GM13977 (cell line): Measurements from ENCODE around the gene SLC9A9.

Source experiments
- DNase-seq: peaks from one replicate; pipeline ENCODE4 v3.0.0; 2012; ENCODE audit warnings: low spot score
- in situ Hi-C: fragments of 300-500 bp; cut with MboI; formaldehyde crosslinking; loops from one replicate; pipeline ENCODE4 v1.12.0; 2022; ENCODE audit warnings: low sequenced_read_pairs, low pct_unique_long_range_greater_than_20kb, mixed read lengths, inconsistent platforms; ENCODE audit not compliant: unreplicated experiment
- TF ChIP-seq, protein P1 (sequence below): IDR thresholded peaks from 2 replicates; pipeline ENCODE4 v1.5.1; 2012; ENCODE audit warnings: mild to moderate bottlenecking, control low read depth; ENCODE audit not compliant: insufficient read depth; ENCODE audit errors: extremely low read depth, missing control alignments

Gene SLC9A9

DNA sequence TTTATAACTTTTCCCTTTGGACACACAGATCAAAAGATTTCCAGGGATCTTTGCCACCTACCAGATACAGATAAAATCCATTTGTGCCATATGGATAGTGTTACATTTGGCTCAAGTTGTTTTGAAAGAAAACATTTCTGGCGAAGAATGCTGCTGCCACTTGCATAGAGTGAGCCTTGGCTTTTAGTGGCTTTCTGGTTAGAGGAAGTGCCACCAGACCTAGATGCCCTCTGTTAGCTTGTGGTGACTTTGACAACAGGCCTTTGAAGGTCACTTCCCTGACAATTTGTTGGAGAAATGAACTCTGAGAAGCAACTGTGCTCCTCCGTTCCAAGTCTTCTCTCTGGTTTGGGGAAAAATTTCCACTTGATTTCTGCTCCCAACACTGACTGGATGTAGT is 570.7 kb downstream of the SLC9A9 start:
- TF ChIP-seq, protein P1, sequence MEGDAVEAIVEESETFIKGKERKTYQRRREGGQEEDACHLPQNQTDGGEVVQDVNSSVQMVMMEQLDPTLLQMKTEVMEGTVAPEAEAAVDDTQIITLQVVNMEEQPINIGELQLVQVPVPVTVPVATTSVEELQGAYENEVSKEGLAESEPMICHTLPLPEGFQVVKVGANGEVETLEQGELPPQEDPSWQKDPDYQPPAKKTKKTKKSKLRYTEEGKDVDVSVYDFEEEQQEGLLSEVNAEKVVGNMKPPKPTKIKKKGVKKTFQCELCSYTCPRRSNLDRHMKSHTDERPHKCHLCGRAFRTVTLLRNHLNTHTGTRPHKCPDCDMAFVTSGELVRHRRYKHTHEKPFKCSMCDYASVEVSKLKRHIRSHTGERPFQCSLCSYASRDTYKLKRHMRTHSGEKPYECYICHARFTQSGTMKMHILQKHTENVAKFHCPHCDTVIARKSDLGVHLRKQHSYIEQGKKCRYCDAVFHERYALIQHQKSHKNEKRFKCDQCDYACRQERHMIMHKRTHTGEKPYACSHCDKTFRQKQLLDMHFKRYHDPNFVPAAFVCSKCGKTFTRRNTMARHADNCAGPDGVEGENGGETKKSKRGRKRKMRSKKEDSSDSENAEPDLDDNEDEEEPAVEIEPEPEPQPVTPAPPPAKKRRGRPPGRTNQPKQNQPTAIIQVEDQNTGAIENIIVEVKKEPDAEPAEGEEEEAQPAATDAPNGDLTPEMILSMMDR, result no peak
- DNase-seq, result no peak
- in situ Hi-C loops, result no loop called here

DNA sequence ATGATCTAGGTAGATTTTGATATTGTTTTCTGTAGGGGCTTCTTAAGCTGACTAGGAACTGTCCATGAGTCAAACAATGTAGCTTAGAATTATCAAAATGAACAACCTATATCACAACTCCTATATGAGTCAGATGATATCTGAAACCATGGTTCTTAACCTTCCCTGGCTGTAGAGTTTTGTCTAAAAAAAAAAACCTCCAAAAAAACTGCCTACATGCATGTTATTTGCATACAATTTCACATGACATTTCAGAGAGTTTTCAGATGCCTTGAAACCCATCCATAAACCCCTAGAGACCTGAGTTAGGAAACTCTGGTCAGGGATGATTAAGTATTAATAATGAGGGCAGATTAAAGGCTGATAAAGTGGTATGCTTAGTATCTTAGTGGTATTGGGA is 571.7 kb downstream of the SLC9A9 start:
- in situ Hi-C loops, result no loop called here
- TF ChIP-seq, protein P1, result no peak
- DNase-seq, result peak; percentile 30

DNA sequence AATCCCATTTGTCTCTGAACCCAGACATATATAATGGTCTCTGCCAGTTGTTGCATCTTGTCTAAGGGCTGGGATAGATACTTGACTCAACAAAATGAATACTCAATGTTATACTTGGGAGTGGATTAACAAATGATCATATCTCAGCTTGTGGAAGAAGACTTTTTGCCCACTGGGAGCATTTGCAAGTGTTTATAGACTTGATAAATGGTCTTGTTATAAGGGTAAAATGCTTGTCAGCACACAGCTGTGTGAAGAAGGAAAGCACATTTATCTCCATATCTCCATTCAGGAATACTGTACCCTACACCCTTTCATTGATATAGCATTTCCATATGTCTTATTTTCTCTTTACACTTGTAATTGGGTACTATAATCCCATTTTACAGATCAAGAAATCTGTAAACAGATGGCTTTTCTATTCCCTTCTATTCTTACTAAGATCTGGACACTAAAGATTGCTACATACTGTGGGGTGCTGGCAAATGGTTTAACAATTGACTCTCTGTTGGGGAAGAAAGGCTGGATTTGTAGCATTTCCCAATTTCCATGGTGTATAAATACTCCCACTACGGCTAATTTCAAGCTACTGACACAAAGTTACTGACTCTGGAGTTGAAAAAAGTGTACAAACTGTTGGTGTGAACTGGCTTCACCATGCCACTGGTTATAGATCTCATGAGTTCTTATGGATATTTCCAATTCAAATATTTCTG is 574.1 kb downstream of the SLC9A9 start:
- TF ChIP-seq, protein P1, result no peak
- DNase-seq, result no peak
- in situ Hi-C loops, result no loop called here

DNA sequence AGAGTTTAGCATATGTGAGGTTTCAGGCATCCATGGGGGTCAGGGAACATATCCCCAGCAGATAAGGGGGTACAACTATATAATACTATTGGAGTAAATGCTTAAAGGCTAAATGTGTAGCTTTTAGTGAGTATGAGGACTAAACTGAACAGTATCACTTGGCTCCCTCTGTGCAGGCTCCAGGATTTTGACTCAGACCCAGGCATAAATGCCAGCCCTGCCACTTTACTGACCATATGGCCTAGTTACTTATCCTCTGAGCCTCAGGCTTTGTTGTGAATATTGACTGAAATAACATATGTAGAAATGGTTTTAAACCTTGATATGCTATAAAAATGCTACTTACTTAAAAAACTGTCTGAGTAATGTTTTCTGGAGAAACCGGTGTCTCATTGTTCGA is 577.1 kb downstream of the SLC9A9 start:
- in situ Hi-C loops, result no loop called here
- TF ChIP-seq, protein P1, result no peak
- DNase-seq, result no peak

DNA sequence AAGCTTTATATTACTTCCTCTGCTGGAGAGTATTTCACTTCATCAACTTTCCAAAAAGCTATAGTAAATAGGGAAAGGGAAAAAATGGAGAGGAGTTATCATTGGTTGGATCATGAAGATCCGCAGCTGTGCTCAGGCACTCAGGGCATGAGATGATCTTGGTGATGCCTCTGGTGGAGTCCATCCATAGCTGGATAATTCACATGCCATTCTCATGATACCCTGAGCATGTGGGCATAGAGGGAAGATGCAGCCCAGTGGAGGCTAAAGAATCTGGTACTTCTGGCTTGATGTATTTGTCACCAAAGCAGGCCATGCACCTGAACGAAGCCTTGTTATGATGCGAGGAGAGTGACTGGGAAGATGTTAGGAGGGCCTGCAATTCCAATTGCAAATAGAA is 578.5 kb downstream of the SLC9A9 start:
- TF ChIP-seq, protein P1, result no peak
- no peak for DNase-seq
- in situ Hi-C loops, result no loop called here

DNA sequence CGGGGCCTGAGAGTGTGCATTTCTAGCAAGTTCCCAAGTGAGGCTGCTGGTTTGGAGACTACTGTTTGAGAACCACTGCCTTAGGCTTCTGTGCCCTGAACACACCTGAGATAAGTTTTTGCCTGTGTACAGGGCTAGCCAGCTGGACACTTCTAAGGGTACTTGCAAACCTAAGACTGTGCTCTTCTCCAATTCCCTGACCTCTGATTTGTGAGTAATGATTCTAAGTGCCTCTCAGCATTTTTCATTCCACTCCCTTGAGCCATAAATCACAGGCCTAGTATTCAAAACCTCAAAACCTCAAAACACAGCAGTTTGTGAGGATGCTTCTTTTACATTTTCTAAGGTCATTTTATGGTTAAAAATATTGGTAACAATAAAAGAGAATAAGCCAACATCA is 580.3 kb downstream of the SLC9A9 start:
- in situ Hi-C loops, result no loop called here
- DNase-seq, result no peak
- TF ChIP-seq, protein P1, result no peak
